ENCODE data around the gene ANKRD6. TPM values are rescaled to one million over a fixed set of nuclear protein-coding genes. Genes with fewer than 3 reads are reported as not detected.

ANKRD6 gene
- total RNA-seq, 1 donor from 2014 or later, result 13.3 TPM

DNA sequence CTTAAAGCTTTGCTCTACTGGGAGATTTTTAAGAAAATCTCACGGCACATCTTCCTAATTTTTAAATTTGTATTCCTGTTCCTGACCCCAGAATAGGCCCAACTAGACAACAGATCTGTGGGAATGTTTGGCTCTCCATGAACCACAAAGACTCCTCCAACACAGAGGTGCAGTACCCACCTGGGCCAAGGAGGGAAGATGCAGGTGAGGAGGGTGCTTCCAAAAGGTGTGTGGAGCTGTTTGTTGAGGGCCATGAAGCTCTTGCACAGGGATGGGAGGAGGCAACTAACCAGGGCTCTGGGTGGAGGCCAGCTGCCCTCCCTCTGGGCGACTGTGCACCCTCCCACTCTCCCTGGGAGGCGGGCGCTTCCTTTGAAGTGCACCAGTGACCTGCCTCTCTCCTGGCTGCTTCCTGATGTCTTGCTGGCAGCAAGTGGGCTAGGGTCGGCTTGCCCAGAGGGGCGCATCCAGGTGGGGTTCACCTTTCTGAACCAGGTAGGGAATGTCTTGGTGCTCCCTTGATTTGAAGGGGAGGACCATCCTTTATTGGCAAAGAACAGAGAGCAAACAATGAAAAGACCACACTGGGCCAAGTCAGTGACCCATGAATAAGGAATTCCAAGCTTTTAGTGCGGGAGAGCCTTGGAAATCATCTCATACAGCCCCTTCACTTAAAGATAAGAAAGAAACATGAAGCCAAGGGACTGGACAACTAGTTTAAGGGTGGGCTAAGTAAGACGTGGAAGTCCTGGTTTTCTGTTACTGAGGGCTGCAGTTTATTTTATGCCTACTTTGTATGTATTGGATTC, 76.0 kb downstream of the ANKRD6 start:
- Histone ChIP-seq H3K4me3 (no peak overlapping the region), H3K27ac (no peak overlapping the region), H3K27me3 (no peaks in the 10 kb centered on the region), H3K4me1 (no peaks in the 10 kb centered on the region), H3K9me3 (no peaks in the 10 kb centered on the region), H3K36me3 (no peaks in the 10 kb centered on the region)
- intact Hi-C loops (cut with DNase I), result no loop called here
- no peak for DNase-seq (ENCODE audit: extremely low spot score in 2 of 2)
- TF ChIP-seq, protein P1, sequence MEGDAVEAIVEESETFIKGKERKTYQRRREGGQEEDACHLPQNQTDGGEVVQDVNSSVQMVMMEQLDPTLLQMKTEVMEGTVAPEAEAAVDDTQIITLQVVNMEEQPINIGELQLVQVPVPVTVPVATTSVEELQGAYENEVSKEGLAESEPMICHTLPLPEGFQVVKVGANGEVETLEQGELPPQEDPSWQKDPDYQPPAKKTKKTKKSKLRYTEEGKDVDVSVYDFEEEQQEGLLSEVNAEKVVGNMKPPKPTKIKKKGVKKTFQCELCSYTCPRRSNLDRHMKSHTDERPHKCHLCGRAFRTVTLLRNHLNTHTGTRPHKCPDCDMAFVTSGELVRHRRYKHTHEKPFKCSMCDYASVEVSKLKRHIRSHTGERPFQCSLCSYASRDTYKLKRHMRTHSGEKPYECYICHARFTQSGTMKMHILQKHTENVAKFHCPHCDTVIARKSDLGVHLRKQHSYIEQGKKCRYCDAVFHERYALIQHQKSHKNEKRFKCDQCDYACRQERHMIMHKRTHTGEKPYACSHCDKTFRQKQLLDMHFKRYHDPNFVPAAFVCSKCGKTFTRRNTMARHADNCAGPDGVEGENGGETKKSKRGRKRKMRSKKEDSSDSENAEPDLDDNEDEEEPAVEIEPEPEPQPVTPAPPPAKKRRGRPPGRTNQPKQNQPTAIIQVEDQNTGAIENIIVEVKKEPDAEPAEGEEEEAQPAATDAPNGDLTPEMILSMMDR (IDR thresholded peaks at IDR 0.05), result no peak

DNA sequence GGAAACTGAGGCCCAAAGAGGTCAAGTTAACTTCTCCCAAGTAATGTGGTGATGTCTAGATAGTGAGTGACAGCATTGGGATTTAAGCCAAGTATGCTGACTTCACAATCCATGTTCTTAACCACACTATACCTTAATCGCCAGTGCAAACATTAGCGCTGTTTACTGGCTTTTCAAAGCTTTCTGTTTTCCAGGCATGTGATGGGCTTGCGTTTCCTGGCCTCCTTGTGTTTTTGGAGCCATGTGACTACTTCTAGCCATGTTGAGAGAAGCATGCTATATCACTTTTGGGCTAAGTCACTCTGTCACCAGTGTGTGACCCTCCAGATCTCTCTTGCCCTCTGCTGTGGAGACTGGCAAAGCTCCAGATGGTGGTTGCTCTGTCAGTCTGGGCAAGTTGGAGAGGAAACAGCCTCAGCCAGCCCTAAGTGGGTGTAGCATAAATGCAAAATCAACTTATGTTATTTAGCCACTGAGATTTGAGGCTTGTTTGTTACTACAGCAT, 76.9 kb downstream of the ANKRD6 start:
- Histone ChIP-seq H3K27ac (no peak overlapping the region), H3K4me1 (no peaks in the 10 kb centered on the region), H3K27me3 (no peaks in the 10 kb centered on the region), H3K9me3 (no peaks in the 10 kb centered on the region), H3K4me3 (no peak overlapping the region), H3K36me3 (no peaks in the 10 kb centered on the region)
- no peak for DNase-seq (ENCODE audit: extremely low spot score in 2 of 2)
- TF ChIP-seq, protein P1 (IDR thresholded peaks at IDR 0.05), result no peak
- TF ChIP-seq POLR2AphosphoS5 (IDR thresholded peaks at IDR 0.05; ENCODE audit: insufficient read depth in 1 of 2, low read depth in 1 of 2), result no peak
- intact Hi-C loops (cut with DNase I), result no loop called here

DNA sequence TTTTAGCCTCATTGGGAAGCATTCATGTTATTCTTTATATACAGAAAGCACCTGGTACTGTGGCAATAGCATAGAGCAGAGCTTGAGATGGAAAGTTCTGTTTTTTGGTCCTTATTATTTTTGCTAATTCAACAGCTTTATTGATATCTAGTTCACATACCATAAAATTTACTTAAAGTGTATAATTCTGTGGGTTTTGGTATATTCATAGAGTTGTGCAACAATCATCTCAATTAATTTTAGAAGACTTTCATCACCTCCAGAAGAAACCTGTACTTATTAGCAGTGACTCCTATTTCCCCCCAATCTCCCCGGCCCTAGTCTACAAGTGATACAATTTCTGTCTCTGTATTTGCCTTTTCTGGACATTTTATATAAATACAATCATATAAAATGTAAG, 77.4 kb downstream of the ANKRD6 start:
- intact Hi-C loops (cut with DNase I), result no loop called here
- no peak overlapping the region for H3K4me3 ChIP-seq
- H3K27me3 ChIP-seq, result no peaks in the 10 kb centered on the region
- TF ChIP-seq POLR2AphosphoS5 (IDR thresholded peaks at IDR 0.05; ENCODE audit: insufficient read depth in 1 of 2, low read depth in 1 of 2) (no peak), POLR2A (IDR thresholded peaks at IDR 0.05) (no peak)
- TF ChIP-seq, protein P1 (IDR thresholded peaks at IDR 0.05), result no peak
- no peaks in the 10 kb centered on the region for H3K4me1 ChIP-seq
- H3K9me3 ChIP-seq, result no peaks in the 10 kb centered on the region
- DNase-seq (ENCODE audit: extremely low spot score in 2 of 2), result no peak
- H3K36me3 ChIP-seq, result no peaks in the 10 kb centered on the region
- H3K27ac ChIP-seq, result no peak overlapping the region

DNA sequence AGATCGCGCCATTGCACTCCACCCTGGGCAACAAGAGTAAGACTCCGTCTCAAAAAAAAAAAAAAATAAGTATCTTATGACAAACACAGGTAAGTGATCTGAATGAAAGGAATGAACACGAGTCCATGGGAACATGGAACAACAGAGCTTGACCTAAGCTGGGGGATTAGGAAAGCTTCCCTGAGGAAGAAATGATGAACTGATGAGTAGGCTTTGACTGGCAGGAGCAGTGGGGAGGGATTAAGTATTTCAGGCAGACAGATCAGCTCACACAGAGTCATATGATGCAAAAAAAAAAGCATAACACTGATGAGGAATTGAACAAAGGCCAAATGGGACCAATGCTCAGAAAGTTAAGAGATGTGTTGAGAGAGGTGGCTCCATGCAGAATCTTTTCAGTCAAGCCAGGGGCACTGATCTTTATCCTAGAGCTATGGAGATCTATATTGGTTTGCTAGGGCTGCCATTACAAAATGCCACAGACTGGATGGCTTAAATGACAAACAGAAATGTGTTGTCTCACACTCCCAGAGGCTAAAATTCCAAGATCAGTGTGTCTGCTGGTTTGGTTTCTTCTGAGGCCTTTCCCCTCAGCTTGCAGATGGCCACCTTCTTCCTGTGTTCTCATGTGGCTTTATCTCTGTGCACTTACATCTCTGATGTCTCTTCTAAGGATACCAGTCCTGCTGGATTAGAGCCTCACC, 85.6 kb downstream of the ANKRD6 start:
- H3K4me1 ChIP-seq, result no peaks in the 10 kb centered on the region
- H3K9me3 ChIP-seq, result no peaks in the 10 kb centered on the region
- H3K27ac ChIP-seq, result no peak overlapping the region
- H3K4me3 ChIP-seq, result no peak overlapping the region
- H3K36me3 ChIP-seq, result no peaks in the 10 kb centered on the region
- no peak for DNase-seq (ENCODE audit: extremely low spot score in 2 of 2)
- intact Hi-C loops (cut with DNase I), result no loop called here
- no peak for TF ChIP-seq POLR2A (IDR thresholded peaks at IDR 0.05)
- no peak for TF ChIP-seq POLR2AphosphoS5 (IDR thresholded peaks at IDR 0.05; ENCODE audit: insufficient read depth in 1 of 2, low read depth in 1 of 2)
- TF ChIP-seq, protein P1 (IDR thresholded peaks at IDR 0.05), result no peak
- H3K27me3 ChIP-seq, result no peaks in the 10 kb centered on the region

DNA sequence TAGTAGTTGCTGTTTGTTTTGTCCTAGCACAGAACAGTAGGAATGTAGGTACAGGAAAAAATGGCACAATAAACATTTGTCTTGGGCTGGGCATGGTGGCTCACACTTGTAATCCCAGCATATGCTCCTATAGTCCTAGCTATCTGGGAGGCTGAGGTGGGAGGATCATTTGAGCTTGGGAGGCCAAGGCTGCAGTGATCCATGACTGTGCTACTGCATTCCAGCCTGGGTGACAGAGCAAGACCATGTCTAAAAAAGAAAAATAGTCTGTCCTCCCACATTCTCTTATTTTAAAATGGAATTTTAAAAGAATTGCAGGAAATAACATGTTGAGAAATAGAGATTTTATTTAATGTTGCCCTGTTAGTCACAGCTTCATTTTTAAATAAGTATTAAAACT, 87.8 kb downstream of the ANKRD6 start:
- Histone ChIP-seq H3K27ac (no peak overlapping the region), H3K27me3 (no peaks in the 10 kb centered on the region), H3K9me3 (no peaks in the 10 kb centered on the region), H3K4me3 (no peak overlapping the region), H3K36me3 (no peaks in the 10 kb centered on the region), H3K4me1 (no peaks in the 10 kb centered on the region)
- intact Hi-C loops (cut with DNase I), result no loop called here
- no peak for DNase-seq (ENCODE audit: extremely low spot score in 2 of 2)
- no peak for TF ChIP-seq POLR2A (IDR thresholded peaks at IDR 0.05)
- TF ChIP-seq, protein P1 (IDR thresholded peaks at IDR 0.05), result no peak
- TF ChIP-seq POLR2AphosphoS5 (IDR thresholded peaks at IDR 0.05; ENCODE audit: insufficient read depth in 1 of 2, low read depth in 1 of 2), result no peak

Measured in vagina (tissue), 2 donors.